Measurements from ENCODE around the gene PHLDA1.

The PHLDA1 gene

GRCh38 chr12:76031414-76032042 lies at the start of gene PHLDA1:
Gene PHLDA1 (minus strand): TSS chr12:76031776.
- DNase-seq (ENCODE audit: low read depth) = peak; percentile 98

DNA sequence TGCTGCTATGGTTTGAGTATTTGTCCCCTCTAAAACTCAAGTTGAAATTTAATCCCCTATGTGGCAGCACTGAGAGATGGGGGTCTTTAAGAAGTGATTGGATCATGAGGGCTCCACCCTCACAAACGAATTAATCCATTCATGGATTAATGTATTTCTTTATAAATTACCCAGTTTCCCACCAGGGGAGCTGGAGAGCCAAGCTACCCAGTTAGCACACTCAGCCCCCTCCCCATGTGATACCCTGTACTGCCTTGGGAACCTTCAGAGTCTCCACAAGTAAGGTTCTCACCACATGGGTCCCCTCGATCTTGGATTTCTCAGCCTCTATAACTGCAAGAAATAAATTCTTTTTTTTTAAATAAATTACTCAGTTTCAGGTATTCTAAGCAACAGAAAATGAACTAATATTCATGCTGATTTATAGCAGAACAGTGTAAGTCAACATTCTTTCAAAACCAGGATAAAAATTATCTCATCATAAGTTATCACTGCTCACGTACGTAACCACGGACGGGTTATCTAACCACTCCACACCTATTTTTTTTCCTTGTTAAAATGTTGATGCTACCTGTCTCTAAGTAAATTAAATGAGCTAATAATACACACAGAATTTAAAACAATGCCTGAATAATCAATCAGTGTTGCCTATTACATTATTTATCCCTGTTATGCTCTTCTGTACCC lies 49.3 kb upstream of the PHLDA1 start:
- no peak for DNase-seq (ENCODE audit: low read depth)

GRCh38 chr12:76080017-76080728 lies 48.6 kb upstream of the PHLDA1 start:
- peak; percentile 48 for DNase-seq (ENCODE audit: low read depth)

DNA sequence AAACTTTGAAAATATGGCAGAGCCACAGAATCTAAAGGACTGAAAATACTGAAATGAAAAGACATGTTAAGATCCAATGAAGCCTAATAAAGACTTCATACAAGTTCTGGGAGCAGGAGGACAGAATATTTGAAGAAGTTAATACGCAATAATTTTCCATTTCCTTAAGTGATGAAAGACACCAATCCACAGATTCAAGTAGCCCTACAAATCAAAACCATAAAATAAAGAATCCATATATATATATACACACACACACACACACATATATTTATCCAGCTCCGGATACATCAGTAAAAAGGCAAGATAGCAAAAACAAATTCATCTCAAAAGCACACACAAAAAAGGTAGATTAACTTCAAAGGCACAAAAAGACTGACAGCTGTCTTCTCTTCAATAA lies 47.2 kb upstream of the PHLDA1 start:
- no peak for DNase-seq (ENCODE audit: low read depth)

- no peak for DNase-seq (ENCODE audit: low read depth)
Observed at GRCh38 chr12:76075448-76075847, 43.9 kb upstream of the PHLDA1 start.

GRCh38 chr12:76074701-76075336 lies 43.2 kb upstream of the PHLDA1 start:
- no peak for DNase-seq (ENCODE audit: low read depth)

- DNase-seq (ENCODE audit: low read depth) = no peak
Observed at GRCh38 chr12:76073561-76073960, 42.0 kb upstream of the PHLDA1 start.

- no peak for DNase-seq (ENCODE audit: low read depth)
Observed at GRCh38 chr12:76072568-76072967, 41.0 kb upstream of the PHLDA1 start.

DNA sequence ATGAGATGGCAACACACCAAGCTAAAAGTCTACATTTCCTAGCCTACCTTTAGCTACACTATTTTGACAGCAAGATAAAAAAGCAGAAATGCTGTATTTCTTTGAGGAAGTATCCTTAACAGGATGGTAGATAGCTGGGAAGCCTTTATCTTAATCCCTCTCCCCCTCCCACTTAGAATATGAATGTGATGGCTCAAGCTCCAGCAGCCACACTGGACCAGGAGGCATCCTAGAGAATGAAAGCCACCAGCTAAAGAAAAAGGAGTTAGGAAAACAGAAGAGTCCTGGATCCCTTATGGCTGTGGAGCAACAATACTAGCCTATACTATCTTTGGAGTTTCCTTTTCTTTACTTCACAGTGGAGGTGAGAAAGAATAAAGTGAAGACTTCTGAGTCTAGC lies 37.8 kb upstream of the PHLDA1 start:
- no peak for DNase-seq (ENCODE audit: low read depth)

- DNase-seq (ENCODE audit: low read depth) = no peak
Observed at GRCh38 chr12:76065917-76066316, 34.3 kb upstream of the PHLDA1 start.

- no peak for DNase-seq (ENCODE audit: low read depth)
Observed at GRCh38 chr12:76064904-76065303, 33.3 kb upstream of the PHLDA1 start.

GRCh38 chr12:76060111-76060510 lies 28.5 kb upstream of the PHLDA1 start:
- no peak for DNase-seq (ENCODE audit: low read depth)

DNA sequence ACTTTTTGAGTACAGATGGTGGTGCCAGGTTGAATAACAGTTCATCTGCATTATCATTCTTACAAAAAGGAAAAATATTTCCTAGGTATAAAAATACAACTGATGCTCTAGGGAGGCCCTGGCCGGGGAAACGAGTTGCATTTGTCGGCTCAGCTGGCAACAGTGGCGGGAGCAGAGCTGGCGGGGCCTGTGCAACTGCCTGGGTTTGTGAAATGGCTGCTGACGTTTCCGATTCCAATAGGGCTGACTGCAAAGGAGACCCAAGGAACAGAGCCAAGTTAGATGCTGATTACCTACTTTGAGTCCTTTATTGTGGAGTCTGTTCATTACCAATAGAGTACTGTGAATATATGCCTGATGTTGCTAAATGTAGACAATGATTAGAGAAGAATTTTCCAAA lies 25.8 kb upstream of the PHLDA1 start:
- DNase-seq (ENCODE audit: low read depth) = no peak

GRCh38 chr12:76055393-76055792 lies 23.8 kb upstream of the PHLDA1 start:
- DNase-seq (ENCODE audit: low read depth) = no peak

- no peak for DNase-seq (ENCODE audit: low read depth)
Observed at GRCh38 chr12:76049575-76050251, 18.1 kb upstream of the PHLDA1 start.

GRCh38 chr12:76047742-76048141 lies 16.2 kb upstream of the PHLDA1 start:
- DNase-seq (ENCODE audit: low read depth) = no peak

GRCh38 chr12:76047060-76047459 lies 15.5 kb upstream of the PHLDA1 start:
- no peak for DNase-seq (ENCODE audit: low read depth)

- DNase-seq (ENCODE audit: low read depth) = no peak
Observed at GRCh38 chr12:76043377-76043776, 11.8 kb upstream of the PHLDA1 start.

GRCh38 chr12:76042147-76042546 lies 10.6 kb upstream of the PHLDA1 start:
- DNase-seq (ENCODE audit: low read depth) = no peak

DNA sequence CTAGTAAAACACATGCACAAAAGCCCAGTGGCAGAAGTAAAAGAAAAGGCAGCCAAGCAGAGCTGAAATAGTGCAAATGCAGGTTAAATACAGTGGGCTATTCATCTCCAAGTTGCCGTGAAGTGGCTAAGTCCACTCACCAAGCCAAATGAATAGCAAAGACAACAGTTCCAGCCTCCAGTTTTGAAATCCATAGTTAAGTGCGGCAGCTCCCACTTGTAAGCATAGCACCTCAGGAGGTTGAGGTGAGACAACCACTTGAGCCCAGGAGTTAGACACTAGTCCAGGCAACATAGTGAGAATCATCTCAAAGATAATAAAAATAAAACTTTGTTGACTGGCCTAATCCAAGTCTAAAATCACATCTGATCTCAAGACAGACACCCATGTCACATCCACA lies 9.8 kb upstream of the PHLDA1 start:
- no peak for DNase-seq (ENCODE audit: low read depth)

GRCh38 chr12:76040461-76040860 lies 8.9 kb upstream of the PHLDA1 start:
- no peak for DNase-seq (ENCODE audit: low read depth)

DNA sequence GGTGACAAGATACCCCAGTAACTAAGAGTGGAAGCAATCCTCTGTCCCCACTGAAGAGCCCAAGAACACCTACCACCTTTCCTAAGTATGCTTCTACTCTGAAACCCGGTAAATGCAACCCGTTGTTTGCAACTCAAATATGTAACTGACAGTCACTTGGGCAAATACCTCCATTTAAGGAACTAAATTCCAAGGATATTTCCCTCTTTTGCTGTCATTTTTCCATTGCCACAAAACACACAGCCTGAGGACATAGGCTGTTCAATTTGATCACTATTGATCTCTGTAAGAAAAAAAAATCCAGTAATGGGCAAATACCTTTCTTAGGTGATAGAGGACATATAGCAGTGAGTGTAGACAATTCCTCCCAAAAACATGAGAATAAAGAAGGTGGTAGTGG lies 6.6 kb upstream of the PHLDA1 start:
- no peak for DNase-seq (ENCODE audit: low read depth)
